HepG2 (cell line): Measurements from ENCODE around the gene DBNDD2. TPM values are rescaled to one million over a fixed set of nuclear protein-coding genes. Genes with fewer than 3 reads are reported as not detected.
A peak's percentile ranks its signal among the peaks of the same experiment; 100 is the strongest.

Source experiments
- ATAC-seq: fragments of 200-7000 bp; cut with Tn5 transposase; 3 replicates; pipeline ENCODE4 v1.9.1; 2020; ENCODE audit warnings: mild to moderate bottlenecking, moderate library complexity
- BruUV-seq: library from RNA; stranded (reverse); fragments of 400-500 nt; replicated peaks from 2 replicates; lab custom pipeline; 2021; lab: Mats Ljungman, UMichigan
- CTCF ChIA-PET: fragments of 300-600 bp; formaldehyde crosslinking; extraction: SDS; loops from one replicate; lab custom pipeline; 2021; ENCODE audit warnings: low total read pairs, inconsistent platforms, low intra/inter-chr PET ratio; lab: Yijun Ruan, JAX
- POLR2A ChIA-PET: fragments of 350-600 bp; sonication (Branson Sonifier 250); formaldehyde crosslinking; loops from one replicate; lab custom pipeline; 2020; ENCODE audit warnings: antibody characterized with exemption, inconsistent platforms; lab: Yijun Ruan, JAX
- DNase-seq: peaks from one replicate; pipeline ENCODE4 v3.0.0-alpha.2; 2015; ENCODE audit warnings: low spot score
- FAIRE-seq: peaks from 3 replicates; lab custom pipeline; 2011; peaks lifted over from hg19 to GRCh38; lab: Jason Lieb, UNC
- H2AFZ ChIP-seq: one replicate; pipeline ENCODE4 v1.6.1; 2011; ENCODE audit warnings: low read length, inconsistent platforms
- H3K27ac ChIP-seq: fragments of 300-600 bp; 3 replicates; pipeline ENCODE4 v1.8.0; 2011; ENCODE audit warnings: mixed run types, mild to moderate bottlenecking, mixed read lengths, low read length, inconsistent platforms; ENCODE audit not compliant: insufficient read depth; ENCODE audit errors: extremely low read length
- H3K27me3 ChIP-seq, 2 experiments: fragments of 200-600 bp in 1 of 2; 2 replicates in 1 of 2; 3 replicates in 1 of 2; pipeline versions ENCODE4 v1.6.0 to v1.8.0; 2011; ENCODE audit warnings: low read length in 2 of 2, mild to moderate bottlenecking in 2 of 2, moderate library complexity in 2 of 2, inconsistent platforms in 1 of 2; ENCODE audit not compliant: insufficient read depth in 2 of 2, control insufficient read depth in 1 of 2
- H3K36me3 ChIP-seq, 2 experiments: fragments of 200-600 bp in 1 of 2; replicated peaks in 1 of 2; 2 replicates in 1 of 2; 3 replicates in 1 of 2; pipeline versions ENCODE4 v1.5.1 to v1.8.0; 2011; ENCODE audit warnings: low read length in 2 of 2, inconsistent platforms in 1 of 2; ENCODE audit not compliant: insufficient read depth in 2 of 2, control insufficient read depth in 1 of 2
- H3K4me1 ChIP-seq: 2 replicates; pipeline ENCODE4 v1.5.1; 2012; ENCODE audit warnings: low read length, inconsistent platforms; ENCODE audit not compliant: insufficient read depth
- H3K4me2 ChIP-seq: 2 replicates; pipeline ENCODE4 v1.6.0; 2011; ENCODE audit warnings: low read depth, low read length, inconsistent platforms
- H3K4me3 ChIP-seq, 3 experiments: fragments of 200-600 bp in 1 of 3; sonication (generic), shearing (Covaris generic) in 1 of 3; replicated peaks in 1 of 3; 2 replicates each; pipeline ENCODE4 v1.5.1; 2011 to 2016; ENCODE audit warnings: low read length in 3 of 3, inconsistent platforms in 2 of 3, low read depth in 2 of 3, mild to moderate bottlenecking in 2 of 3, control low read depth in 1 of 3, mixed read lengths in 1 of 3; ENCODE audit not compliant: insufficient read depth in 1 of 3
- H3K79me2 ChIP-seq: one replicate; pipeline ENCODE4 v1.6.1; 2011; ENCODE audit warnings: low read length, inconsistent platforms; ENCODE audit not compliant: insufficient read depth
- H3K9ac ChIP-seq: 2 replicates; pipeline ENCODE4 v1.6.0; 2011; ENCODE audit warnings: mild to moderate bottlenecking, low read depth, low read length, inconsistent platforms; ENCODE audit not compliant: insufficient read depth
- H3K9me3 ChIP-seq: 2 replicates; pipeline ENCODE4 v1.5.1; 2012; ENCODE audit warnings: mild to moderate bottlenecking, low read length
- H4K20me1 ChIP-seq: 2 replicates; pipeline ENCODE4 v1.6.0; 2011; ENCODE audit warnings: inconsistent platforms, mild to moderate bottlenecking, low read length, moderate library complexity; ENCODE audit not compliant: insufficient read depth
- SOX13 ChIP-seq, 3 experiments: fragments of 450-650 bp in 1 of 3; sonication (generic) in 1 of 3; formaldehyde crosslinking in 1 of 3; IDR thresholded peaks in 2 of 3; conservative IDR thresholded peaks in 1 of 3; 2 replicates each; pipeline versions ENCODE4 v1.5.0 to v1.6.1; 2016 to 2020; ENCODE audit warnings: antibody characterized with exemption in 1 of 3, mild to moderate bottlenecking in 1 of 3, missing compliant biosample characterization in 1 of 3, missing genetic modification reagents in 1 of 3, moderate library complexity in 1 of 3
- ZBTB40 ChIP-seq, 2 experiments: fragments of 450-650 bp in 1 of 2; sonication (generic) in 1 of 2; formaldehyde crosslinking in 1 of 2; IDR thresholded peaks; 2 replicates each; pipeline versions ENCODE4 v1.6.1 to v1.8.0; 2016 to 2022; ENCODE audit warnings: antibody characterized with exemption in 1 of 2, mild to moderate bottlenecking in 1 of 2, missing genetic modification reagents in 1 of 2
- WGBS: methylation state at CpG from one replicate; pipeline ENCODE4 v1.1.6; 2017; ENCODE audit warnings: low lambda C conversion rate; 5-methylcytosine and 5-hydroxymethylcytosine counted together
- in situ Hi-C: cut with HindIII; loops from 2 replicates; pipeline ENCODE4 v1.10.0; 2017; ENCODE audit warnings: low pct_unique_long_range_greater_than_20kb; ENCODE audit not compliant: extremely low pct_ligation_motif_present
- intact Hi-C: fragments of 100-400 bp; cut with micrococcal nuclease; formaldehyde crosslinking; loops from one replicate; pipeline ENCODE4 v1.10.0; 2022; ENCODE audit not compliant: unreplicated experiment
- polyA plus RNA-seq, 8 experiments: library from polyadenylated mRNA; depleted of rRNA in 3 of 8; stranded (reverse) in 7 of 8; unstranded in 1 of 8; fragments of >200 nt; fragmentation: Illumina TruSeq in 4 of 8; extraction: Trizol in 4 of 8; gene quantifications; 2 replicates each; pipeline versions ENCODE4 v1.2.1 to v1.2.3, GENCODE V29; 2011 to 2016; ENCODE audit warnings: low read depth in 4 of 8, missing spikeins in 1 of 8, mixed read lengths in 1 of 8; ENCODE audit not compliant: insufficient read depth in 1 of 8
- total RNA-seq, 5 experiments: library from RNA; depleted of rRNA; stranded (reverse); fragments of >200 nt; fragmentation: Illumina TruSeq; extraction: Trizol; gene quantifications; 2 replicates each; pipeline ENCODE4 v1.2.3, GENCODE V29; 2016; ENCODE audit warnings: low read depth in 1 of 5

The DBNDD2 gene
- total and polyA plus RNA-seq, 2 of the 13 experiments (the other 11 are each of a cell fraction or from before 2014, with no cell fraction given) = 16.7 to 47.6 TPM

DNA sequence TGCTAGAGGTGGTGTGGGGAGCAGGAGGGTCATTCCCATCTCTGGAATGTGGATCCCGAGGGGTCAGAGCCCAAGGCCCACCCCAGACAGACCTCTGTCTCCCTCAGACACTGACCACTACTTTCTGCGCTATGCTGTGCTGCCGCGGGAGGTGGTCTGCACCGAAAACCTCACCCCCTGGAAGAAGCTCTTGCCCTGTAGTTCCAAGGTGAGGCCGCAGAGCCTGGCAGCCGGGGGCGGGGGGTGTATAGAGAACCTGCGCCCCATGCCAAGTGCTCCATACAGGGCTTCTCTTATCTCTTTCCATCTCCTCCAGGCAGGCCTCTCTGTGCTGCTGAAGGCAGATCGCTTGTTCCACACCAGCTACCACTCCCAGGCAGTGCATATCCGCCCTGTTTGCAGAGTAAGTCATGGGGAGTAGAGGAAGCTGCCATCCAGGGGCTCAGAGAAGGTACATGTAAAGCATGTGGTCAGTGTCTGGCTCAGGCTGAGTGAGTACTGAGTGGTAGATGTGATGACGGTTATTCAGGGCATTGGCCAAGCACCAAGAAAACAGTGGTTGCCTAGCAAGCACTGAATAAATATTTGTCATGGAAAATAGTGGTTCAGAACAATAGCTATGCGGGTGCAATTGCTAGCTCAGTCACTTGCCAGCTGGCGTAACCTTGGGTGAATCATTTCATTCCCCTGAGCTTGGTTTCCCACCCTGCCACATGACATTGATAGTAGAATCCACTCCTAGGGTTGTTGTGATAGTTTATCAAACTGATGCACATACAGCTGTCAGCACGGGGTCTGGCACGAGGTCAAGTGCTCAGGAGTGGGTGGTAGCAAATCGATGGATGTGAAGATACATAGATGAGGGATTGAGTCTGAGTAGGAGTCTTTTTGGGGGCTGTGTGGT lies 11.4 kb downstream of the DBNDD2 start:
- peaks cover 31% of the 10 kb centered on the region for H3K4me1 ChIP-seq
- no TSS peak for BruUV-seq
- WGBS = 91% methylated on average over 13 of the region's 17 CpGs
- H3K4me3 ChIP-seq = no peak overlapping the region
- H3K27me3 ChIP-seq = no peaks in the 10 kb centered on the region; a peak in 1 of 5 replicates
- CTCF ChIA-PET = no interaction called here
- POLR2A ChIA-PET = interaction anchor here (0.9 to 1.6 kb wide), 3 partner anchors 73 to 76 kb away, joined by 3 to 4 read pairs (median 4); no protein-coding TSS in a partner anchor
- H2AFZ ChIP-seq = no peak overlapping the region
- intact Hi-C loops = loop anchor here (5.0 kb wide), 2 partner anchors 57 to 77 kb away; partner anchors contain the start of gene SYS1
- H3K9ac ChIP-seq = no peak overlapping the region
- TF ChIP-seq ZBTB40 (IDR thresholded peaks at IDR 0.05) (no peak), ZBTB40 (CRISPR knock-in tag; IDR thresholded peaks at IDR 0.05) (no peak), SOX13 (IDR thresholded peaks at IDR 0.05) (no peak), SOX13 (CRISPR knock-in tag; conservative IDR thresholded peaks at IDR 0.05 in 1 of 2, IDR thresholded peaks at IDR 0.05 in 1 of 2) (peak in 1 of 2 experiments; percentile 67; a peak in 2 of 4 replicates)
- H3K9me3 ChIP-seq = no peaks in the 10 kb centered on the region
- no peaks in the 10 kb centered on the region for H4K20me1 ChIP-seq
- H3K79me2 ChIP-seq = peaks cover 17% of the 10 kb centered on the region
- H3K4me2 ChIP-seq = no peak overlapping the region
- in situ Hi-C loops = no loop called here
- H3K36me3 ChIP-seq = peaks cover 33 to 56% of the 10 kb centered on the region in 2 experiments
- ATAC-seq (no peak), FAIRE-seq (no peak), DNase-seq (peak; percentile 35)
- H3K27ac ChIP-seq = no peak overlapping the region
